Measurements from ENCODE around the gene MRPL50.

Gene MRPL50

GRCh38 chr9:101398068-101398929 is at the start of gene MRPL50, which contains the start of gene ZNF189:
TSS of gene MRPL50 (minus strand) at chr9:101398618. CDS start at chr9:101398592, 26 bp downstream.
TSS of gene ZNF189 (plus strand) at chr9:101398851. CDS start at chr9:101399157, 306 bp downstream.
- no peaks in the 10 kb centered on the region for H3K36me3 ChIP-seq (ENCODE audit: control insufficient read depth, insufficient read depth, low read length)
- no peaks in the 10 kb centered on the region for H3K4me1 ChIP-seq (ENCODE audit: control insufficient read depth, insufficient read depth, low read length)
- H3K27me3 ChIP-seq (ENCODE audit: control insufficient read depth, insufficient read depth, low read length), result no peaks in the 10 kb centered on the region
- peak; percentile 92 for DNase-seq (ENCODE audit: low read depth, low spot score)
- no peak within 1 kb of the TSS for H3K27ac ChIP-seq (ENCODE audit: low read length)
- no peaks in the 10 kb centered on the region for H3K9me3 ChIP-seq (ENCODE audit: control insufficient read depth, insufficient read depth, low read length)
- H3K4me3 ChIP-seq (ENCODE audit: low read length), result peak within 1 kb of the TSS; percentile 76; the same call in 1 of the 2 replicates
- no CpG with 5 or more reads among the region's 44 CpGs for WGBS (ENCODE audit: insufficient coverage, insufficient read length)

GRCh38 chr9:101446732-101447131 is 48.3 kb upstream of the MRPL50 start:
- Histone ChIP-seq H3K27me3 (ENCODE audit: control insufficient read depth, insufficient read depth, low read length) (no peaks in the 10 kb centered on the region), H3K27ac (ENCODE audit: low read length) (no peak overlapping the region), H3K36me3 (ENCODE audit: control insufficient read depth, insufficient read depth, low read length) (no peaks in the 10 kb centered on the region), H3K9me3 (ENCODE audit: control insufficient read depth, insufficient read depth, low read length) (no peaks in the 10 kb centered on the region), H3K4me3 (ENCODE audit: low read length) (no peak overlapping the region), H3K4me1 (ENCODE audit: control insufficient read depth, insufficient read depth, low read length) (no peaks in the 10 kb centered on the region)
- DNase-seq (ENCODE audit: low read depth, low spot score), result no peak

GRCh38 chr9:101445353-101446029 is 47.1 kb upstream of the MRPL50 start:
- DNase-seq (ENCODE audit: low read depth, low spot score), result no peak
- no peaks in the 10 kb centered on the region for H3K36me3 ChIP-seq (ENCODE audit: control insufficient read depth, insufficient read depth, low read length)
- no peaks in the 10 kb centered on the region for H3K9me3 ChIP-seq (ENCODE audit: control insufficient read depth, insufficient read depth, low read length)
- no peak overlapping the region for H3K4me3 ChIP-seq (ENCODE audit: low read length)
- H3K27ac ChIP-seq (ENCODE audit: low read length), result no peak overlapping the region
- H3K4me1 ChIP-seq (ENCODE audit: control insufficient read depth, insufficient read depth, low read length), result no peaks in the 10 kb centered on the region
- H3K27me3 ChIP-seq (ENCODE audit: control insufficient read depth, insufficient read depth, low read length), result no peaks in the 10 kb centered on the region
- WGBS (ENCODE audit: insufficient coverage, insufficient read length), result 100% methylated on average over 3 of the region's 5 CpGs

GRCh38 chr9:101443364-101443771 is 45.0 kb upstream of the MRPL50 start:
- WGBS (ENCODE audit: insufficient coverage, insufficient read length), result no CpG with 5 or more reads among the region's 9 CpGs
- H3K36me3 ChIP-seq (ENCODE audit: control insufficient read depth, insufficient read depth, low read length), result no peaks in the 10 kb centered on the region
- no peak for DNase-seq (ENCODE audit: low read depth, low spot score)

GRCh38 chr9:101442736-101443135 is 44.3 kb upstream of the MRPL50 start:
- Histone ChIP-seq H3K4me3 (ENCODE audit: low read length) (no peak overlapping the region), H3K9me3 (ENCODE audit: control insufficient read depth, insufficient read depth, low read length) (no peaks in the 10 kb centered on the region), H3K27me3 (ENCODE audit: control insufficient read depth, insufficient read depth, low read length) (no peaks in the 10 kb centered on the region), H3K36me3 (ENCODE audit: control insufficient read depth, insufficient read depth, low read length) (no peaks in the 10 kb centered on the region), H3K27ac (ENCODE audit: low read length) (no peak overlapping the region), H3K4me1 (ENCODE audit: control insufficient read depth, insufficient read depth, low read length) (no peaks in the 10 kb centered on the region)
- DNase-seq (ENCODE audit: low read depth, low spot score), result no peak
- no CpG with 5 or more reads among the region's 3 CpGs for WGBS (ENCODE audit: insufficient coverage, insufficient read length)

More at GRCh38 chr9:101443364-101443771, 45.0 kb upstream of the MRPL50 start:
- H3K27ac ChIP-seq (ENCODE audit: low read length), result no peak overlapping the region
- no peak overlapping the region for H3K4me3 ChIP-seq (ENCODE audit: low read length)
- no peaks in the 10 kb centered on the region for H3K9me3 ChIP-seq (ENCODE audit: control insufficient read depth, insufficient read depth, low read length)
- no peaks in the 10 kb centered on the region for H3K27me3 ChIP-seq (ENCODE audit: control insufficient read depth, insufficient read depth, low read length)
- no peaks in the 10 kb centered on the region for H3K4me1 ChIP-seq (ENCODE audit: control insufficient read depth, insufficient read depth, low read length)

GRCh38 chr9:101442318-101442717 is 43.9 kb upstream of the MRPL50 start:
- no peak overlapping the region for H3K4me3 ChIP-seq (ENCODE audit: low read length)
- no CpG with 5 or more reads among the region's 3 CpGs for WGBS (ENCODE audit: insufficient coverage, insufficient read length)
- DNase-seq (ENCODE audit: low read depth, low spot score), result no peak
- H3K27ac ChIP-seq (ENCODE audit: low read length), result no peak overlapping the region
- no peaks in the 10 kb centered on the region for H3K4me1 ChIP-seq (ENCODE audit: control insufficient read depth, insufficient read depth, low read length)
- H3K36me3 ChIP-seq (ENCODE audit: control insufficient read depth, insufficient read depth, low read length), result no peaks in the 10 kb centered on the region
- no peaks in the 10 kb centered on the region for H3K9me3 ChIP-seq (ENCODE audit: control insufficient read depth, insufficient read depth, low read length)
- no peaks in the 10 kb centered on the region for H3K27me3 ChIP-seq (ENCODE audit: control insufficient read depth, insufficient read depth, low read length)

GRCh38 chr9:101440714-101441230 is 42.4 kb upstream of the MRPL50 start:
- H3K27ac ChIP-seq (ENCODE audit: low read length), result no peak overlapping the region
- no peak for DNase-seq (ENCODE audit: low read depth, low spot score)
- H3K4me1 ChIP-seq (ENCODE audit: control insufficient read depth, insufficient read depth, low read length), result no peaks in the 10 kb centered on the region
- WGBS (ENCODE audit: insufficient coverage, insufficient read length), result no CpG with 5 or more reads among the region's 3 CpGs
- no peaks in the 10 kb centered on the region for H3K9me3 ChIP-seq (ENCODE audit: control insufficient read depth, insufficient read depth, low read length)
- no peaks in the 10 kb centered on the region for H3K27me3 ChIP-seq (ENCODE audit: control insufficient read depth, insufficient read depth, low read length)
- no peak overlapping the region for H3K4me3 ChIP-seq (ENCODE audit: low read length)
- H3K36me3 ChIP-seq (ENCODE audit: control insufficient read depth, insufficient read depth, low read length), result no peaks in the 10 kb centered on the region

- no CpG with 5 or more reads among the region's 3 CpGs for WGBS (ENCODE audit: insufficient coverage, insufficient read length)
- H3K4me3 ChIP-seq (ENCODE audit: low read length), result no peak overlapping the region
- H3K27me3 ChIP-seq (ENCODE audit: control insufficient read depth, insufficient read depth, low read length), result no peaks in the 10 kb centered on the region
- H3K36me3 ChIP-seq (ENCODE audit: control insufficient read depth, insufficient read depth, low read length), result no peaks in the 10 kb centered on the region
- H3K4me1 ChIP-seq (ENCODE audit: control insufficient read depth, insufficient read depth, low read length), result no peaks in the 10 kb centered on the region
- no peak for DNase-seq (ENCODE audit: low read depth, low spot score)
- no peak overlapping the region for H3K27ac ChIP-seq (ENCODE audit: low read length)
- H3K9me3 ChIP-seq (ENCODE audit: control insufficient read depth, insufficient read depth, low read length), result no peaks in the 10 kb centered on the region
Observed at GRCh38 chr9:101438523-101438922, 40.1 kb upstream of the MRPL50 start.

- no peak overlapping the region for H3K27ac ChIP-seq (ENCODE audit: low read length)
- WGBS (ENCODE audit: insufficient coverage, insufficient read length), result no CpG with 5 or more reads among the region's 2 CpGs
- no peak for DNase-seq (ENCODE audit: low read depth, low spot score)
- no peaks in the 10 kb centered on the region for H3K36me3 ChIP-seq (ENCODE audit: control insufficient read depth, insufficient read depth, low read length)
- no peaks in the 10 kb centered on the region for H3K4me1 ChIP-seq (ENCODE audit: control insufficient read depth, insufficient read depth, low read length)
- H3K27me3 ChIP-seq (ENCODE audit: control insufficient read depth, insufficient read depth, low read length), result no peaks in the 10 kb centered on the region
- H3K9me3 ChIP-seq (ENCODE audit: control insufficient read depth, insufficient read depth, low read length), result no peaks in the 10 kb centered on the region
- no peak overlapping the region for H3K4me3 ChIP-seq (ENCODE audit: low read length)
Observed at GRCh38 chr9:101437806-101438232, 39.4 kb upstream of the MRPL50 start.

- no peaks in the 10 kb centered on the region for H3K27me3 ChIP-seq (ENCODE audit: control insufficient read depth, insufficient read depth, low read length)
- DNase-seq (ENCODE audit: low read depth, low spot score), result no peak
- H3K4me3 ChIP-seq (ENCODE audit: low read length), result no peak within 1 kb of the TSS
- no peaks in the 10 kb centered on the region for H3K4me1 ChIP-seq (ENCODE audit: control insufficient read depth, insufficient read depth, low read length)
- no peak within 1 kb of the TSS for H3K27ac ChIP-seq (ENCODE audit: low read length)
- no peaks in the 10 kb centered on the region for H3K9me3 ChIP-seq (ENCODE audit: control insufficient read depth, insufficient read depth, low read length)
- WGBS (ENCODE audit: insufficient coverage, insufficient read length), result no CpG with 5 or more reads among the region's 2 CpGs
- H3K36me3 ChIP-seq (ENCODE audit: control insufficient read depth, insufficient read depth, low read length), result no peaks in the 10 kb centered on the region
Observed at GRCh38 chr9:101435601-101436079, 37.2 kb upstream of the MRPL50 start, which contains the start of gene ALDOB. TSS of gene ALDOB (minus strand) at chr9:101435774. CDS start at chr9:101430887, 4,887 bp downstream.

All from iPS DF 6.9 (cell line).